T1000 (cell line): ENCODE measurements around the gene DIPK1B.

Experiments used
- DNase-seq: peaks from one replicate; lab custom pipeline; 2025; ENCODE audit warnings: mixed read lengths; lab: John Stamatoyannopoulos, UW

DIPK1B gene

DNA sequence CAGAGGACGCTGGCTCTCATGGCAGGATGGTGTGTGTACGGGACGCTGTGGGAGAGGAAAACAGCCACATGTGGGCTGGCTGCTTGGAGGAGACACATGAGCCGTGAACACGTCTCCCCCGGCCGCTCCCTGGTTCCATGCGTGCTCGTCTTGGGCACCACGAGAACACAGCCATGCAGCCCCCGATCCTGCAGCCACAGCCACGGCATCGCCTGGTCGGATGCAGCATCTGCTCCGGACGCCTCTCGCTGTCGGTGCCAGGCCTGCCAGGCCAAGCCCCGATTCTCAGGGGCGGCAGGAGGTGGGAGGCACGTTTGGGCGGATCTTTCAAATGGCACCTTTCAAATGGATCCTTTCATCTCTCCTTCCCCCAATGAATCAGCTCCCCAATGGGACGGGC, 27.1 kb downstream of the DIPK1B start:
- no peak for DNase-seq

DNA sequence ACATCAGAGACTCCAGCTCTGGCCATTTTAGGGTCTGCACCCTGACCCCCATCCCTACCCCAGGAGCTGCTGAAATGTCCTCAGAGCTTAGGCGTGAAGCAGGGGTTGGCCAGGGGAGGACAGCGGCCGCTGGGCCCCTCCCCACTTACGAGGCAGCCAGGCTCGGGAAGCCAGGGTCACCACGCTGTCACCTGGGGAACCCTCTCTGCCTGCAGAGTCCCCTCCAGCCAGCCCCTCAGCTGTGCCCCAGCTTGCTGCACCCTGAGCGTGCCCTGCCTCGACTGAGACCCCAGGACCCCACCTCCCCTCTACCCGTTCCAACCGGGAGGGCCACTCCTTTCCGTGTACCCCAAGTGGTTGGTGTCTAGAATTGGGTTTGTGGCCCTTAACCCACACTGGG, 27.7 kb downstream of the DIPK1B start:
- DNase-seq = no peak

DNA sequence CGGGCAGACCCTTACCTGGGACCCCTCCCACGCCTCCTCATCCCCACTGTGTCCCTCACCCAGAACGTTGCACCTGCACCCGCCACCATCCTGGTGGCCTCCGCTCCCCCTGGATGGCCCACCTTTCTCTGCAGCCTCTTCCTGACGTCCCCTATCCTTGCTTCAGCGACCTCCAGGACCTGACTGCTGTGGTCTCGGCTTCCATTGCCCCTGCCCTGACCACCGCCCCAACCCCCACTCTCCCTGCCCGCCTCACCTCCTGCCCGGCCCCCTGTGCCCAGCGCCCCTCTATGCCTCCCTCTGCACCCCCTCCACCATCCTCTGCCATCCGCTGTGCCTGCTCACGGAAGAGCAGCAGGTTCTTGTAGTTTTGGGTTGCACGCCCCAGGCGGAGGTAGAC, 28.1 kb downstream of the DIPK1B start:
- DNase-seq = no peak

DNA sequence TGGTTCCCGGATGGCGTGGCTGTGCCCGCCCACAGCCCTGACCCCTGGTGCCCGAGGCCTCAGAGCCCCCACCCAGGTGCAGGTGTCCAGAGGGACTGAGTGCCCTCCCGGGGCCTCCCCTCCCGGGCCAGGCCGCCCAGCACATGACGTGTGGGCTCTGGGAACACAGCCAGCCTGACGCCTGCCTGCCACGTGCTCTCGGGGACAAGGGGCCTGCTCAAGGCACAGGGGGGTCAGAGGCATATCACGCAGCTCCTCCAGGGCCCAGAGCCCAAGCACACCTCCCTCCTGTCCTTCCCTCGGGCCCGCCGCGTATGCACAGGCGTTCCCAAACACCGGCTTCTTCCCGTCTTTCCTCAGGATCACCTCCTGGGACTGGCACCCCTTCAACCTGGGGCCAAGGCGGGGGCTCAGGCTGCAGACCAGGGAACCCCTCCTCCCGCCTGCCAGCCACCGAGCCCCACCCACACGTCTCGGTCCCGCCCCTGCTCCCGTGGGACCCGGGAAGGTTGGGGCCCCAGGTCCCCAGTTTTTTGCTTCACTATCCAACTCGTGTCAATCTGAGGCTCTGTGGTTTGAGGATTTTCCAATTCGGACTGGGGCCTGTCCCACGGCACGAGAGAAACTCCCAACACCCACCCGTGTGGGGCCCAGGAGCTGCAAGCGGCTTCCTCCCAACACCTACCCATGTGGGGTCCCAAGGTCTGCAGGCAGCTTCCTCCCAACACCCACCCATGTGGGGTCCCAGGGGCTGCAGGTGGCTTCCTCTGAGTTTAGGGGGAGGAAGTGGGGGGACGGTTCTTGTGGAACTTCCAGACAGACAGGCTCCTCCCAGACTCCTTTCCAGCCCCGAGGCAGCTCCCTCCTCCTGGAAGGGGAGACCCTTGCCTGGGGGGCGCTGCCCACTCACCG, 28.9 kb downstream of the DIPK1B start:
- no peak for DNase-seq

DNA sequence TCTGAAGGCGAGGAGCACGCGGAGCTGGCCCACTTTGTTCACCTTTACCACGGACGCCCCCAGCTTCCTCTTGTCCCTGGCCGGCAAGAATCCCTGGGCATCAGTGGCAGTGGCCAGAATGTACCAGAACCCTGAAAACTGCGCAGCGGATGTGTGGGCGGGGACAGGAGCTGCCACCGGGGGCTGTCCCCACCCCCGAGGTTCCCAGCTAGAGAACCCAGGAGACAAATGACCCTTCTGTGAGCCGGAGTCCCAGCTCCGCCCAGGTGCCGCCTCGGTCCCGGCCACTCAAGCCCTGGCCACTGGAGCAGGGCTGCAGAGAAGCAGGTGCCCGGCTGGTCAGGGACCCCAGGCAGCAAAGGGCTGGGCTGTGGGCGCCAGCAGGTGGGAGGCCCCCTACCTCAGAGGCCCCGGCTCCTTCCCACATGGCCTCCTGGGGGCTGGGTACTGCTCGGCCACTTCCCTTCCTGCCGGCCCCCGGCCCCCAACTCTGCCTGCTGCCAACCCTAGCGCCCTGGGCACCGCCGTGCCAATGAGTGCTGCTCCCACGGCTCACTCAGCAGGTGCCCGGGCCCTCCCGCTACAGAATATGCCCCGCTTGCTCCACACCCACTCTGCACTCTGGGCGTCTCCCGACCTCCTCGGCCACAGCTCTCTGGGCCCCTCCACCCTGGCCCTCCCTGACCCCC, 29.7 kb downstream of the DIPK1B start:
- DNase-seq = no peak

DNA sequence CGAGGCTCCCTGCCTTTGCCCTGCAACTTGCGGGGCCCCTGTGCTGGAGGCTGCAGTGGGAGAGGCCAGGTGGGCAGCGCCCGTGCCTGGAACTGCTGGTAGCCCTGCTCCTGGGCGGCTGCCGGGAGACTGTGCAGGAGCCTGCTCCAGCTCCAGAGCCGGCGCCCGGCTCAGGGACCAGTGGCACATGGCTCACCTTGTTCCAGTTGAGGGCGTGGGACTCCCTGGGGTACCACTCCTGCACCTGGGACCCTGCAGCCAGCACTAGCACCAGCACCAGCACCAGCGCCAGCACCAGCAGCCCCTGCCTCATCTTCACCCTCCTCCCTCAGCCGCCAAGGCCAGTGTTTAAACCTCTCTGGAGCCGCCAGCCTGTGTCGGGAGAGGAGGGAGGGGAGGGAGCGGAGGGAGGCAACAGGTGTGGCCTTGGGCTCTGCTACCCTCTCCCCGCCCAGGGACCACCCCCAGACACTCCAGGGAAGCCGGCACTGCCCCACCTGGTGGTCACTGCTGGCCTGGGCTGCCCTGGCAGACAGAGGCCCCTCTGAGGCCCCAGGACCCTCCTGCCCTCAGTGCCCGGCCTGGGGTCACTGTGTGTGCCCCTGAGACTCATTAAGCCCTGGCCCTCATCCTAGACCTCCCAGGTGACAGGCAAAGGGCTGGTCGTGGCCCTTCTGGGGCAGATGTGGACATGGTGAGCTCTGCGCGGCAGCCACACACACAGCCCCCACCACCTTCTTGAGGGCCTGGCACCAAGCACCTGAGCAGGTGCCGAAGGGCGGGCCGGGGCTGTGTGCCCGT, 30.4 kb downstream of the DIPK1B start, which contains the start of gene LCN10:
LCN10 (minus strand) TSS at position 350 of the 801 bp plus-strand sequence; CDS start at position 313, 37 bp downstream.
- DNase-seq = no peak

DNA sequence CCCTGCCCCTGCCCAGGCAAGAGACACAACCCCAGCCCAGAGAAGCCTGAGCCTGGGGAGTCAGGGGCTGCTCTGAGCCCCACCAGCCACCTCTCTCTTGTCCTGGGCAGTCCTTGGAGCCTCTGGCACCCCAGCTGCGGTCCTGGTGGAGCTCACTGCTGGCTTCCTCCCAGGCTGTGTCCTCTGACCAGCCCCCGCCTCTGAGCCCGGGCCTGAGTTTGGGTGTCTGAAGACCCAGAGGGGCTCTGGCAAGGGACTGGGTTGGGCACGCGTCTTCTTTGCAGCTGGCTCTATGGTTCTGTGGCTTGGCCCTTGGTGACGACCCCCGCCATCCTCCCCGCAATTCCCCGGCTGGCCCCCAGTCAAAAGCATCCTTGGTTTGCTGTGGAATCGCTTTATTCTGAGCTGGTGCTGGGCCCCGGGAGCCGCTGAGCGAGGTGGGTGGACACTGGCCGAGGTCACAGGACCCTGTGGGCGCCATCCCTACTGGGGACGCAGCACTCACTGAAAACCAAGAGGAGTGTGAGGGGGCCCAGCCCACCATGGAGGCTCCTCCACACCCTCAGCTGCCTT, 31.4 kb downstream of the DIPK1B start:
- DNase-seq = no peak

DNA sequence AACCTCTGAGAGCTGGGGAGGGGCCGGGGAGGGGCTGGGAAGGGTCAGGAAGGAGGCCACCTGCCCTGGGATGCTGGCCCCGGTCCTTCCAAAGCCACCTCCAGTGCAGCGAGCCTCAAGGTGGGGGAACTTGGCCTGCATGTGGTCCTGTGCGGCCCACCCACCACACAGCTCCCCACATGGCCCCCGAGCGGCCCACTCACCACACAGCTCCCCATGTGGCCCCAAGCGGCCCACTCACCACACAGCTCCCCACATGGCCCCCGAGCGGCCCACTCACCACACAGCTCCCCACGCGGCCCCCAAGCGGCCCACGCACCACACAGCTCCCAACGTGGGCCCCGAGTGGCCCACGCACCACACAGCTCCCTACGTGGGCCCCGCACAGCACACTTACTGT, 32.4 kb downstream of the DIPK1B start:
- no peak for DNase-seq

DNA sequence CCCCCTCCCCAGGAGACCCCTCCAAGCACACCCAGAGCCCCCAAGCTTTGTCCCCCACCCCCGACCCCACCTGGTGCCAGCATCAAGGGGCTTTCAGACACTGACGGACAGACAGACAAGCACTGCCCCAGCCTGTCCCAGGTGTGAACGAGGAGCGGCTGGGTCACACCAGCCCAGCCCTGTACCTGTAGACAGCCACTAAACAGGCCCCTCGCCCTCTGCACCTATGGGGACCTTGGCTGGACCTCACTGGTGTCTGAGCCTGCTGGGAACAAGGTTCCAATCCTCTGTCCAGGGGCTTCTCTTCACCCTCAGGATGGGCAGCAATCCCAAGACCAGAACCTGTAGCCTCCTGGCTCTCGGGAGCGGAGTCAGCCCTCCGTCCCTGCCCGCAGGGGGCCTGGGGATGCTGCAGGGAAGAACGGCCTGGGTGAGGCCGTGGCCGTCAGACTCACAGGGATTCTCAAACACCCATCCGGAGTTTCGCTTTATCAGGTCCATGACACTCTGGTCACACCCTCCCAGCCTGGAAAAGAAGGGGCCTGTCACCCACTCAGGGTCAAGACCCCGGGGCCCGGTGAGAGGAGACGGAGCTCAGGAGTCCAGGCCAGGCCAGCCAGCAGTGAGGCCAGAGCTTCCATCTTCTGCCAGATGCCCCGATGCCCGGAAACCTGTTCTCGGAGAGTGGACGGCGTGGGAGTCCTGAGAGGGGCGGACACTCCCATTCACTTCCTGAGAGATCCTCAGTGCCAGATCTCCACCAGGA, 33.2 kb downstream of the DIPK1B start:
- DNase-seq = no peak

DNA sequence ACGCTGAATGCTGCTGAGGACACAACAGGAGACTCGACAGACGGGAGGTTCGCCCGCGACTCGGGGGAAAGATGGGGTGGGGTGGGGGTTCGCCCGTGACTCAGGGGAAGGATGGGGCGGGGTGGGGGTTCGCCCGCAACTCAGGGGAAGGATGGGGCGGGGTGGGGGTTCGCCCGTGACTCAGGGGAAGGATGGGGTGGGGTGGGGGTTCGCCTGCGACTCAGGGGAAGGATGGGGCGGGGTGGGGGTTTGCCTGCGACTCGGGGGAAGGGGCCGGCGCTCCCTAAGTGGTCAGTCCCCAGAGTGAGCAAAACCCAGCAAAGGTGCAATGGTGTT, 33.8 kb downstream of the DIPK1B start:
- DNase-seq = no peak

DNA sequence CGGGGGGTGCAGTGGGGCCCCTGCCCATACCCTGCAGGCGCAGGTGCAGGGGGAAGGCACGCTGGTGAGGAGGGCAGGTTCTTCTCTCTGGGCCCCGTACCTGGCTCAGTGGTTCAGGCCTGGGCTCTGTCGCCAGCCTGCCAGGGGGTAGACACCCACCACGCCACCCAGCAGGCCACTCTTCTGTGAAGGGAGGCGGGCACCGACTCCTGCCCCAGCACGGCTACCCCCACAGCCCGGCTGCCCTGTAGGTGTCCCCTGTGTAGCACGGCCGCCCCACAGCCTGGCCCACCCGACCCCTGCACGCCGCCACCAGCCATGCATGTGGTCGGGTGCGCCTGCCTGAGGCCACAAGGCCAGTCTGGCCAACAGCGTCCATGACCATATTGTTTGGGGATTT, 34.2 kb downstream of the DIPK1B start:
- DNase-seq = no peak

DNA sequence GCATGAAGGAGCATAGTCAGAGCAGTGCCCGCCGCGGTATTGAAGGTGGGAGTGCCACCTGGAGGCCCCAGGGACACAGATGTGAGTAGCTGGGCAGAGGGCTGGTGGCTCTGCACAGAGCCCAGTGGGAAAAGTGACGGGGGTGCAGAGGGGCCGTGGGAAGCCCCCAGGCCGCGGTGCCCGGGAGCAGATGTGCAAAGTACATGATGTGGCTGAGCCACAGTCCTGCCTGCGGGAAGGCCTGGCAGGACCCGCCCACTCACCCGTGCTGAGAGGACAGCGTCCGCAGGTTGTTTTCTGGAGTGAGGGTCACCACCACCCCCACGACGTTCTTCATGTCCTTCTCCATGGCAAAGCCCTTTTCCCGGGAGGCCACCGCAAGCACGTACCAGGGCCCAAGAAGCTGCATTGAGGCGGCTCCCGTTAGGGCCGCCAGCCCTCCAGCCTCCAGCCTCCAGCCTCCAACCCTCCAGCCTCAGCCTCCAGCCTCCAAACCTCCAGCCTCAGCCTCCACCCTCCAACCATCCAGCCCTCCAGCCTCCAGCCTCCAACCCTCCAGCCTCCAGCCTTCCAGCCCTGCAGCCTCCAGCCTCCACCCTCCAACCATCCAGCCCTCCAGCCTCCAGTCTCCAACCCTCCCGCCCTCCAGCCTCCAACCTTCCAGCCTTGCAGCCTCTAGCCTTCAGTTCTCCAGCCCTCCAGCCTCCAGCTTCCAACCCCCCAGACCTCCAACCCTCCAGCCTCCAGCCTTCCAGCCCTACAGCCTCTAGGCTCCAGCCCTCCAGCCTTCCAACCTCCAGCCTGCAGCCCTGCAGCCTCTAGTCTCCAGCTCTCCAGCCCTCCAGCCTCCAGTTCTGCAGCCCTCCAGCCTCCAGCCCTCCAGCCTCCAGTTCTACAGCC, 35.0 kb downstream of the DIPK1B start:
- no peak for DNase-seq

DNA sequence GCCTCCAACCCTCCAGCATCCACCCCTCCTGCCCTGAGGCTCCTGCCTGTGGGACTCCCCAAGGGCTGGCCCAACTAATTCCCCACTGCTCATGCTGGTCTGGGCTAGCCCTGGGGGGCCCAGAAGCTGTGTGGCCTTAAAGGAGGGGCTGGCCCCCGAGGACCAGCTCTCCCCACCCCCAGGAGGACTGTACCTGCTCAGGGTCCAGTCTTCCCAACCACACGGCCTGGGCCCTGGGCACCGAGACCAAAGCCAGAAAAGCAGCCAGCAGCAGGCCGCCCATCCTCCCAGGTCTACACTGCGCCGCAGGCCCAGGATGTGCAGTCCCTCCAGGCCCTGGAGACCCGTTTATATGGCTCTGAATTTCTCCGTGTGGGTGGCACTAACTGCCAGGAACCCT, 35.8 kb downstream of the DIPK1B start, which contains the start of gene LCN6:
LCN6 (minus strand) TSS at position 325 of the 400 bp plus-strand sequence; CDS start at position 283, 42 bp downstream.
- DNase-seq = no peak

DNA sequence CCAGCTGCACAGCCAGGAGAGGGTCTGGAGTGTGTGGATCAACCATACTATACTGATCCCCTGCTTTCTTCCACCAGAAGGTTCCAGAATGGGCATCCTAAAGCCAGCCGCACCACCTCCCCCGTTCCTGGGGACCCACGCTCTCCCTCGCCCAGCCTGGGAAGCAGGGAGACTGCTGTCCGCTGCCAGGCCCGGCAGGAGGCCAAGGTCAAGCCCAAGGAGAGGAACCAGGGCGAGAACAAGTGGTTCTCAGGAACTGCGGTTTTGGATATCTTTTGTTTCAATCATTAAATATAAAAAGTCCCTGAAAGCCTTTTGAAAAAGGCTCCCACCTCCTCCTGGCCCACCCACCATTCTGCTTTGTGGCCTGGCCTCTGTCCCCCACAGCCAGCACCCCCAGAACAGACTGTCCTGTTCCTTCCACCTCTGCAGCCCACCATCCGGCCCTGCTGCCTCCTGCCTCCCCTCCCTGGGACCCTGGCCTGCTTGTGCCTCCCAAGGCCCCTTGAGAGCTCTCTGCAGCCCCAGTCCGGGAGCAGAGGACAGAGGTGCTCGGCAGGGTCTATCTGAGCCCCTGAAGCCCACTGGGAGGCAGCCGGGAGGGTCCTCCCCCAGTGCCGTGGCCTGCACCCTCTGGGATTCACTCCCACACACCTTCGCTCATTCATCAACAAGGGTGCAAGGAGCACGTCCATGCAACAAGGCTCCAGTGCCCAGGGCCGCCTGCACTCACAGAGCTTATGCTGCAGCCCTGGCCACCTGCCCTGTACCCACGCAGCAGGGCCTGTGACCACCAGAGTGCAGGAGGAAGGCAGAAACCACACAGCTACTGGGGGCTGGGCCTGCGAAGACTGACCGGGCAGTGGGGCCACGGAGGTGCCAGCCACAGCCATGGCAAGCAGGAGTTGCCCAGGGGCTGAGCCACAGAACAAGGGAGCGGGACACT, 36.6 kb downstream of the DIPK1B start:
- no peak for DNase-seq

DNA sequence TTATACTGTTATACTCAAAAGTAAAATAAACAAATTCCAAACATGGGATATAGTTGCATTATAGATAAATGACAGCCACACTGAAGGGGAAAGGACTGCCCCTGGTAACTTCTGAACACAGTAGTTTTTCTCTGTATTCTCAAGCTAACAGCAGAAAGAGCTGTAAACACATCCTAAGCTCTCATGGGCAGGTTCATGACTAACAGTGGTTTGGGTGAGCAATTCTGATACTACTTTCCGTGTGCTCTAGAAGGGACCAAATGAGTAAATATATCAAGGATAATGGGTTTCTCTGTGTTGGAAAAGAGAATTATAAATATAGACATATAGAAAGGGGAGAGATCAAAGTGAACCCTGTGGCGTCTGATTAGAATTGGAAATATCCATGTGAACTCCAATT, 38.2 kb downstream of the DIPK1B start:
- no peak for DNase-seq

DNA sequence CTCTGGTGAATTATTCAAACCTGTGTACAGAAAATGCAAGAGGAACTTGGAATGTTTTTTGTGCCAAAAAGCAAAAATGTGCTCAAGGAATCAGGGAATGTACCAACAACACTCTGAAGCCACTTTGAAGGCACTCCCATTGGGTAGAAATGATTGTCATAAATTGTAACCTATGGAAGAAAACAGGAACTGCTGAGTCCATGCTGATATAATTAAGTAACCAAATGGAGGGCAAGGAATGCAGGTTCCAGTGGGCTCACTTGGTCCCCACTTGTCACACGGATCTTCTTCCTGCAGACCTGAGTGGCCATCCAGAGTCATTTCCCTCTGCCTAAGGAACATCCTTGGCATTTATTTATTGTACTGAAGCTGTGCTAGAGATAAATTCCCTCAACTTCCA, 38.9 kb downstream of the DIPK1B start:
- no peak for DNase-seq

DNA sequence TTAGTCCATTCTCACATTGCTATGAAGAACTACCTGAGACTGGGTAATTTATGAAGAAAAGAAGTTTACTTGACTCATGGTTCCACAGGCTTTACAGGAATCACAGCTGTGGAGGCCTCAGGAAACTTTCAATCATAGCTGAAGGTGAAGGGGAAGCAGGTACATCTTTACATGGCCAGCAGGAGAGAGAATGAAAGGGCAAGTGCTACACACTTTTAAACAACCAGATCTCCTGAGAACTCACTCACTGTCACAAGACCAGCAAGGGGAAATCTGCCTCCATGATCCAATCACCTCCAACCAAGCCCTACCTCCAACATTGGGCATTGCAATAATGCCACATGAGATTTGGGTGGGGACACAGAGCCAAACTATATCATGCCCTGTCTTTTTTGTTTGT, 39.4 kb downstream of the DIPK1B start:
- no peak for DNase-seq

DNA sequence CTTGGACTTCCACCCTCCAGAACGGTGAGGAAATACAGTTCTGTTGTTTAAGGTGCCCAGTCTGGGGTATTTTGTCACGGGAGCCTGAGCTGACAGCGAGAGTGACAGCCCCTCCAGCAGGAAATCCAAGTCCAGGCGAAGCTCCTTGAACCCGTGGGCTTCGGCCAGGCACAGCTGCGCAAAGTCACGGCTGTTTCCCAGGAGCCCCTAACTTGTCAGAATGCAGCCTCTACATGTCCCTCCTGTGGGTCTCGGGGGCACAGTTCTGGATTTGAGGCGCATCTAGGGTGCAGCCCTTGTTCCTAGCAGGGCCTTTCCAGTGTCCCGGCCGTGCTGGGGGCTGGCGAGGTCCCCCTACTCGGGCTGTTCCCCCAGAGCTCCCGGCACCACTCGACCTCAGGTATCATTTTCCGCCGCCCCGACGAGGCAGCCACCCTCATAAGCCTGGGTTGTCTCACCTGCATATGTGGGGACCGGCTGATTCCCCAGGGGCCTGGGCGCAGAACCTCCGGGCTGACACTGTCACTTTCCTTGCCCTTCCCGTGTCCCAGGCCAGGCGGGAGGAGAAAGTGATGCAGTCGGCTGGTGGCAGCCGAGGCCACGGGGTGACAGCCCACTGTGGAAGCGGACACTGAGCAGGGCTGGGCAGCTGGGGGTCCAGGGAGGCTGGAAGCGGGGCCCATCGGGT, 41.1 kb downstream of the DIPK1B start:
- DNase-seq = no peak
